ENCODE measurements around the gene LMLN. TPM values are rescaled to one million over a fixed set of nuclear protein-coding genes. Genes with fewer than 3 reads are reported as not detected.

LMLN gene
- total and polyA plus RNA-seq, 2 of the 8 experiments (the other 6 are each of a cell fraction or from before 2014, with no cell fraction given) = 3.9 to 5.0 TPM

DNA sequence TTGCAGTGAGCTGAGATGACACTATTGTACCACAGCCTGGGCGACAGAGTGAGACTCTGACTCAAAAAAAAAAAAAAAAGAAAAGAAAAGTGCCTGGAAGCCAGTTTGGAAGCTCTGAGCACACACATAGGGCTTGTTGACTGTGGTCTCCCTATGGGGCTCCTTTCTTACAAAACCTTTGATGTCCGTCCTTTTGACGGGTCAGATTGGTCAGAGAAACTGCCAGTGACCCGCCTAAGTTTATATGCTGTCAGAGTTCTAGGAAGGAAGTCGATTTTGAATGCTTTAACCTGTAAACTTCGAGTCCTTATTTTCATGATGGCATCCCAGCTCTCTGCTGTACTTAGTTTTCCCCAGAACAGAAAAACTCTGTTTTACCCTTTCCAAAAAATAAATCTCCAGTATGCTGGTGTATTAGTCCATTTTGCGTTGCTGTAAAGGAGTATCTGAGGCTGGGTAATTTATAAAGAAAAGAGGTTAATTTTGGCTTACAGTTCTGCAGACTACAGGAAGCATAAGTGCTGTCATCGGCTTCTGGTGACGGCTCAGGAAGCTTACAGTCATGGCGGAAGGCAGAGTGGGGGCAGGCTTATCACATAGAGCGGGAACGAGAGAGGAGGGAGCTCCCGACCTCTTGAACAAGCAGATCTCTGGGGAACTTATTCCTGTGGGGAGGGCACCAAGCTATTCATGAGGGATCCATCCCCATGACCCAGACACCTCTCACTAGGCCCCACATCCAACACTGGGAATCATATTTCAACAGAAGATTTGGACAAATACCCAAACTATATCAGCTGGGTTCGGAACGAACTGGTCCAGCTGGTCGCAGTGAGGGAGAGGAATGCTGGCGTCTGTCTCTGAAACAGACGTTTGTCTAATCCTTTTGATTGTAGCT lies 72.3 kb downstream of the LMLN start:
- ChIA-PET CTCF (ENCODE audit: partially characterized antibody) (interaction anchor here (0.9 to 4.0 kb wide), 5 partner anchors 9 to 106 kb away, joined by 3 to 24 read pairs (median 4); no protein-coding TSS in a partner anchor), POLR2A (ENCODE audit: partially characterized antibody) (interaction anchor here (0.6 to 1.4 kb wide), 2 partner anchors 82 to 338 kb away, joined by 3 to 4 read pairs; no protein-coding TSS in a partner anchor)
- Histone ChIP-seq H4K5ac (ENCODE audit: insufficient read length, low read depth, low read length) (no peak overlapping the region), H3K23me2 (ENCODE audit: low read depth, low read length) (no peaks in the 10 kb centered on the region), H3K79me2 (ENCODE audit: control insufficient read depth in 1 of 2, insufficient read depth in 2 of 2, low read length in 2 of 2) (no peaks in the 10 kb centered on the region), H4K20me1 (replicated peaks in 1 of 2; ENCODE audit: control insufficient read depth in 1 of 2, insufficient read depth in 2 of 2, low read length in 2 of 2) (no peaks in the 10 kb centered on the region), H3K79me1 (ENCODE audit: low read depth, low read length) (no peaks in the 10 kb centered on the region), H3K14ac (ENCODE audit: insufficient read length) (no peak overlapping the region), H3K36me3 (ENCODE audit: control insufficient read depth in 2 of 4, insufficient read depth in 4 of 4, low read length in 3 of 4) (no peaks in the 10 kb centered on the region), H3K9ac (replicated peaks in 1 of 4; ENCODE audit: extremely low read depth in 1 of 4, low read depth in 3 of 4, low read length in 3 of 4) (no peak overlapping the region), H3K4ac (replicated peaks; ENCODE audit: insufficient read length, low read depth, low read length) (no peak overlapping the region), H4K8ac (ENCODE audit: extremely low read depth, insufficient read depth, low read length) (no peak overlapping the region), H2AK5ac (ENCODE audit: low read depth, low read length) (no peak overlapping the region), H3K23ac (ENCODE audit: insufficient read length) (no peak overlapping the region), H2BK5ac (ENCODE audit: low read depth, low read length) (no peak overlapping the region), H3K9me3 (ENCODE audit: insufficient read depth in 2 of 2, low read depth in 1 of 2, low read length in 1 of 2) (no peaks in the 10 kb centered on the region), H3K4me1 (replicated peaks in 1 of 4; ENCODE audit: control insufficient read depth in 3 of 4, insufficient read depth in 4 of 4, low read length in 3 of 4) (no peaks in the 10 kb centered on the region), H3K18ac (ENCODE audit: extremely low read depth, low read length) (no peak overlapping the region), H2BK15ac (ENCODE audit: low read length) (no peak overlapping the region), H3K4me3 (ENCODE audit: extremely low read depth in 1 of 4, insufficient read depth in 2 of 4, low read depth in 3 of 4, low read length in 4 of 4) (no peak overlapping the region), H3K27me3 (replicated peaks in 1 of 4; ENCODE audit: control insufficient read depth in 3 of 4, extremely low read depth in 1 of 4, insufficient read depth in 3 of 4, low read length in 3 of 4) (no peaks in the 10 kb centered on the region), H2AFZ (ENCODE audit: low read length) (no peak overlapping the region), H2BK12ac (ENCODE audit: low read depth, low read length) (no peak overlapping the region), H3K4me2 (ENCODE audit: insufficient read depth in 1 of 2, low read depth in 2 of 2, low read length in 2 of 2) (no peak overlapping the region), H2BK120ac (replicated peaks; ENCODE audit: low read depth, low read length) (no peak overlapping the region), H4K91ac (replicated peaks; ENCODE audit: insufficient read length, low read length) (no peak overlapping the region), H2BK20ac (ENCODE audit: low read length) (no peak overlapping the region), H3K27ac (ENCODE audit: low read depth, low read length) (no peak overlapping the region), H3K56ac (replicated peaks; ENCODE audit: insufficient read length, low read depth, low read length) (no peak overlapping the region)
- FAIRE-seq (no peak), DNase-seq (ENCODE audit: low read depth in 1 of 2, low spot score in 2 of 2) (no peak)
- 88% methylated on average over 17 of the region's 18 CpGs; no CpG with 5 or more reads in 1 of the 2 experiments for WGBS, 2 experiments (ENCODE audit: extremely low coverage in 1 of 2, insufficient coverage in 1 of 2, insufficient read length in 1 of 2, insufficient replicate concordance in 2 of 2, low coverage in 1 of 2, low lambda C conversion rate in 2 of 2, missing lambda C conversion rate in 1 of 2)
- no peak for TF ChIP-seq ZNF274 (IDR thresholded peaks at IDR 0.05; ENCODE audit: borderline replicate concordance, extremely low read depth, low read length)
- TF ChIP-seq POLR2AphosphoS5 (IDR thresholded peaks at IDR 0.05; ENCODE audit: low read depth, low read length) = no peak
- no peak for TF ChIP-seq CTBP2 (IDR thresholded peaks at IDR 0.05; ENCODE audit: borderline replicate concordance, insufficient read depth, insufficient read length, low read length)
- no peak for TF ChIP-seq RNF2 (IDR thresholded peaks at IDR 0.05; ENCODE audit: borderline replicate concordance, low read depth, low read length, missing control alignments, poor library complexity, severe bottlenecking)
- TF ChIP-seq ASH2L (IDR thresholded peaks at IDR 0.05; ENCODE audit: low read length) = no peak
- no peak for TF ChIP-seq BRCA1 (IDR thresholded peaks at IDR 0.05; ENCODE audit: low read depth, low read length)
- no peak for TF ChIP-seq SP1 (IDR thresholded peaks at IDR 0.05; ENCODE audit: low read depth, low read length)
- no peak for TF ChIP-seq SIN3A (conservative IDR thresholded peaks at IDR 0.05 in 1 of 2, IDR thresholded peaks at IDR 0.05 in 1 of 2; ENCODE audit: low read depth in 1 of 2, low read length in 2 of 2)
- no peak for TF ChIP-seq POU5F1 (IDR thresholded peaks at IDR 0.05; ENCODE audit: low read depth, low read length)
- TF ChIP-seq, protein P1, sequence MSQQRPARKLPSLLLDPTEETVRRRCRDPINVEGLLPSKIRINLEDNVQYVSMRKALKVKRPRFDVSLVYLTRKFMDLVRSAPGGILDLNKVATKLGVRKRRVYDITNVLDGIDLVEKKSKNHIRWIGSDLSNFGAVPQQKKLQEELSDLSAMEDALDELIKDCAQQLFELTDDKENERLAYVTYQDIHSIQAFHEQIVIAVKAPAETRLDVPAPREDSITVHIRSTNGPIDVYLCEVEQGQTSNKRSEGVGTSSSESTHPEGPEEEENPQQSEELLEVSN (IDR thresholded peaks at IDR 0.05) = no peak
- no peak for TF ChIP-seq SAP30 (IDR thresholded peaks at IDR 0.05; ENCODE audit: insufficient read depth, insufficient replicate concordance, low read length)

Data from H1 (cell line).